Mesenteric fat pad (tissue), 1 donor: ENCODE results near the gene CMIP. TPM values are rescaled to one million over a fixed set of nuclear protein-coding genes. Genes with fewer than 3 reads are reported as not detected.
"Not testable (repeated sequence)": the region's sequence is repeated elsewhere in the genome, so short reads cannot be mapped to it uniquely, and the experiment has no call there.

ENCODE experiments used
- DNase-seq: peaks from one replicate; pipeline ENCODE4 v3.0.0-alpha.2; 2020; ENCODE audit warnings: low spot score
- total RNA-seq: library from RNA; stranded (reverse); fragmentation: NEBNext Ultra II Directional; extraction: Animal tissue kit (Norgen Biotek cat#: 25700); gene quantifications from one replicate; pipeline ENCODE4 v1.2.1, GENCODE V29; 2021
- donor health status: DM: yes; HTN: yes; CAD: no.

The CMIP gene
- total RNA-seq, 1 donor from 2014 or later: 68.4 TPM

- DNase-seq: no peak
These were observed 118.3 kb downstream of the CMIP start for GRCh38 chr16:81562926-81563325.

- no peak for DNase-seq
These were observed 119.9 kb downstream of the CMIP start for GRCh38 chr16:81564421-81564911.

- DNase-seq: no peak
These were observed 120.9 kb downstream of the CMIP start for GRCh38 chr16:81565321-81566028.

- no peak for DNase-seq
These were observed 121.7 kb downstream of the CMIP start for GRCh38 chr16:81566086-81567007.

- no peak for DNase-seq
These were observed 122.5 kb downstream of the CMIP start for GRCh38 chr16:81567087-81567486.

- DNase-seq: no peak
These were observed 123.6 kb downstream of the CMIP start for GRCh38 chr16:81567987-81568748.

- no peak for DNase-seq
These were observed 124.1 kb downstream of the CMIP start for GRCh38 chr16:81568749-81569087.

GRCh38 chr16:81569361-81570034, 124.9 kb downstream of the CMIP start:
- DNase-seq: no peak

- DNase-seq: no peak
These were observed 125.7 kb downstream of the CMIP start for GRCh38 chr16:81570151-81570846.

GRCh38 chr16:81571175-81571574, 126.6 kb downstream of the CMIP start:
- no peak for DNase-seq

- no peak for DNase-seq
These were observed 127.2 kb downstream of the CMIP start for GRCh38 chr16:81571592-81572385.

- DNase-seq: no peak
These were observed 128.0 kb downstream of the CMIP start for GRCh38 chr16:81572386-81573144.

GRCh38 chr16:81573533-81574020, 129.0 kb downstream of the CMIP start:
- no peak for DNase-seq

- no peak for DNase-seq
These were observed 129.6 kb downstream of the CMIP start for GRCh38 chr16:81574168-81574567.

GRCh38 chr16:81575307-81575706, 130.7 kb downstream of the CMIP start:
- no peak for DNase-seq

GRCh38 chr16:81575834-81576233, 131.2 kb downstream of the CMIP start:
- no peak for DNase-seq

GRCh38 chr16:81576696-81577095, 132.1 kb downstream of the CMIP start:
- no peak for DNase-seq

GRCh38 chr16:81577272-81577671, 132.7 kb downstream of the CMIP start:
- not testable (repeated sequence) for DNase-seq

- DNase-seq: no peak
These were observed 133.5 kb downstream of the CMIP start for GRCh38 chr16:81578076-81578475.
